Measurements from ENCODE around the gene SPRED1. TPM values are rescaled to one million over a fixed set of nuclear protein-coding genes. Genes with fewer than 3 reads are reported as not detected.

Gene SPRED1
- total RNA-seq (2022; extraction: Qiagen RNA extraction; ENCODE audit: low read depth) = 6.2 to 9.7 TPM (median 8.7 TPM) in 5 replicates

DNA sequence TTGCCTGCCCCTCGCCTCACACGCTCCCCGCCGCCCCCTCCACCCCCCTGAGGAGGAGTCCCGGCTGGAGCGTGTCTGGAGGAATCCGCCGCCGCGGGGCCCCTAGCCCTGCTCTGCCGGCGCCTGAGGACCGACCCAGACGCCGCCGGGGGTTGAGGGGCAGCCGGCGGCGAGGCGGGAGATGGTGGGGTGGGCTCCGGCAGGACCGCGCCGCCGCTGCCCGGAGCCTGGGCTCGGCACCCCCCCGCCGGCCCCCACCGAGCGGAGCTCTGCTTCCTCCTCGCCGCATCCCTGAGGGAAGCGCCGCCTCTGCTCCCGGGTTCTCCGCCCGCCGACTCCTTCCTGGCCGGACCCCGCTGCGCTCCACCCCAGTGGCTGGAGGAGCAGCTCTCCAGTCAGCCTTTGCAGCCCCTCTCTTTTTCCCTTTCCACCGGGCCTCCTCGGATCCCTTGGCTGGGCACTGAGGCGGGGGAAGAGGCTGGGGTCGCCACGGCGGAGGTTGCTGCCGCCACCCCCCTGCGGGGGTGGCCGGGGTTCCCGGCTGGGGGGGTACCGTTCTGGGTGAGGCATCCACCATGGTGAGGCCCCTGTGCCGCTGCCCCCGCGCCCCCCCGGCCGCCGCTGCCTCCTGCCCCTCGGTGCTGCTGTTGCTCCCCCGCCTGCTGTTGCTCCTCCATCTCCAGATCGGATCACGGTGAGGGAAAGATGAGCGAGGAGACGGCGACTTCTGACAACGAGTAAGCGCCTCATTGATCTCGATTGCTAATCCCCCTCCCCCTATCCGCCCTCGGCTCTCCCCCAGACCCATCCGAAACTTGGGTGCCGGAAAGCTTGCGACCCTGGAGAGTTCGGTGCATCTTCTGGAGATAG lies at the start of gene SPRED1:
Gene SPRED1, plus strand, starts transcription at position 356 of the 870 bp plus-strand sequence. Its CDS starts 350 bp downstream, at position 706.

Other genes starting within 250 kb of the SPRED1 start
- 6.5 to 13.1 TPM (median 9.7 TPM) in 5 replicates for gene FAM98B, start 201.3 kb downstream of the SPRED1 start, total RNA-seq (2022; extraction: Qiagen RNA extraction; ENCODE audit: low read depth)